Activated naive CD4-positive, alpha-beta T cell treated with Interleukin-2 at 50 U/mL for 16 hours (primary cell): Measurements from ENCODE around the gene NUDT13.
"Not testable (repeated sequence)": the region's sequence is repeated elsewhere in the genome, so short reads cannot be mapped to it uniquely, and the experiment has no call there.

Experiments
- DNase-seq: peaks from one replicate; pipeline ENCODE4 v3.0.0-alpha.2; 2020

NUDT13 gene

DNA sequence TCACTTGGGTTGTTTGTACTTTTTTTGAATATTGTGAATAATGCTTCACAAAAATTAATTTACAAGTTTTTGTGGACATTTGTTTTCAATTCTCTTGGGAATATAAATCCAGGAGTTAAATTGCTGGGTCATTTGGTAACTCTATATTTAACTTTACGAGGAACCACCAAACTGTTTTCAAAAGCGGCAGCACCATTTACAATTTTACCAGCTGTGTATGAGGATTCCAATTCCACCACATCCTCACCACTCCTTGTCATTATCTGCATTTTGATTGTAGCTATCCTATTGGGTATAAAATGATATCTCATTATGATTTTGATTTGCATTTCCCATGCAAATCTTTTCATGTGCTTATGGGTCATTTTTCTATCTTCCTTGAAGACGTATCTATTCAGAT lies 4.0 kb upstream of the NUDT13 start:
- DNase-seq, result no peak

DNA sequence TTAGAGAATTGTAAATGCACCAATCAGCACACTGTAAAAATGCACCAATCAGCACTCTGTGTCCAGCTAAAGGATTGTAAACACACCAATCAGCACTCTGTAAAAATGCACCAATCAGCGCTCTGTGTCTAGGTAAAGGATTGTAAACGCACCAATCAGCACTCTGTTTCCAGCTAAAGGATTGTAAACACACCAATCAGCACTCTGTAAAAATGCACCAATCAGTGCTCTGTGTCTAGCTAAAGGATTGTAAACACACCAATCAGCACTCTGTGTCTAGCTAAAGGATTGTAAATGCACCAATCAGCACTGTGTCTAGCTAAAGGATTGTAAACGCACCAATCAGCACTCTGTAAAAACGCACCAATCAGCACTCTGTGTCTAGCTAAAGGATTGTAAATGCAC lies 1.0 kb upstream of the NUDT13 start:
- DNase-seq, result not testable (repeated sequence)

DNA sequence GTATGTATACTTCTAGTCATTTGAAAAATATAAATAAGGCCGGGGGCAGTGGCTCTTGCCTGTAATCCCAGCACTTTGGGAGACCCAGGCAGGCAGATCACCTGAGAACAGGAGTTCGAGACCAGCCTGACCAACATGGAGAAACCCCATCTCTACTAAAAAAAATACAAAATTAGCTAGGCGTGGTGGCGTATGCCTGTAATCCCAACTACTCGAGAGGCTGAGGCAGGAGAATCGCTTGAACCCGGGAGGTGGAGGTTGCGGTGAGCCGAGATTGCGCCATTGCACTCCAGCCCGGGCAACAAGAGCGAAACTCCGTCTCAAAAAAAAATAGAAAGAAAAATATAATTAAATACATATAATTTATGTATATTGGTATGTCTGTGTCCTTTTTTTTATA lies 1.8 kb downstream of the NUDT13 start:
- not testable (repeated sequence) for DNase-seq

DNA sequence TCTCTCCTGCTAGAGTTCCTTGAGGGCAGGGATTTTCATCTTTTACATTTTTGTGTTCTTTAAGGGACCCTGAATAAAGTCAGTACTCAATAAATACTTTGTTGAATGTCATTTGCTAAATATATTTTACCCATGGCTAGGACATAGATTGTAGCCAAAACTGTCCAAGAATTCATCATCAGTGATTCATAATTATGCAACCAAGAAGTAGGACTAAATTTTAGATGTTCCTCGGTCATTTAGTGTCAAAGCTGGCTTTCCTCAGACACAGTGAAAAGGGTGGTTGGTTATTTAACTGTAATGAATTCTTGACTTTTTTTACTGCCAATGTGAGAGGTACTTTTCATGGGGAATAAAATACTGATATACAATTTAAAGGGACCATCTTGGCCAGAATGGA lies 3.3 kb downstream of the NUDT13 start:
- DNase-seq, result no peak

DNA sequence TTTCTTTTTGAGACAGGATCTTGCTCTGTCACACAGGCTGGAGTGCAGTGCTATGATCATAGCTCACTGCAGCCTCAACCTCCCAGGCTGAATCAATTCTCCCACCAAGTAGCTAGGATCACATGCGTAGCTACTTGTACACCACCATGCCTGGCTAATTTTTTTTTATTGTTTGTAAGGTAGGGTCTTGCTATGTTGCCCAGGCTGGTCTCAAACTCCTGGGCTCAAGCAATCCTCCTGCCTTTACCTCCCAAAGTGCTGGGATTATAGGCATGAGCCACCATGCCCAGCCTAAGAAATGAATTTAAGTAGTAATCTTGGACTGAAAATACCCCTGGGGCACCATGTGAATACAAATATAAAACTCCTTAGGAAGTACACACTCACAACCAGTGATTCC lies 5.8 kb downstream of the NUDT13 start:
- DNase-seq, result no peak

DNA sequence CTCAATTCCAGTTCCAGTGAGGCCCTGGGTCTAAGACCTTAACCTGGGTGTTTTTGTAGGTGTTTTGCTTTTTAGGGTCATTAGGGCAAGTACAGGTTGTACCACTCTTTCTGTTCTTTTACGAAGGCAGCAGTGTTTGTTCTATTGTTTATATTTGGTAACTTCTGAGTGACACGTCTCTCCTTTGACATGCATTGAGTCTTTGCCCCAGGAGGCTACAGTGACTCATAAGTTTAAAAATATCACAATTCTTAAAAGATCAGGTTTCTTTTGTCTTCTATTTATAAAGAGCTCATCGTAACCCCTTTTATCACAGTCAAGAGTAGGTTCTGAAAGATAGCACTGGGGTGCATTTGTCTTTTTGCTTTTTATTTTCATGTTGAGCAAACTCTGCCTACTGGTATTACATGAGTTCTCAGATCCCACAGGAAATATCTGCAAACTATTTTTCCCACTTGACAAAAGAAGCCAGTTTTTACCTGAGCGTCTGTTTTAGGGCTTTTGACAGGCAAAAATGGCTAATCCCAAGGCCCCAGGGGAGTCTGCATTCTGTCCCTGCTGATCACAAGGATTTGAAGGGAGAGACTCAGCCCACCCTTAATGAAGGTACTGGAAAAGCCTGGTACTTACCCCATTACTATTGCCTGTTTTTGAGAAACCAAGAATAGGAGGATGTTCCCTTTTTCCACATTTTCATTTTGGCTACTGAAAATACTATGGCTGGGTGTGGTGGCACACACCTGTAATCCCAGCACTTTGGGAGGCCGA lies 7.9 kb downstream of the NUDT13 start:
- DNase-seq, result no peak

DNA sequence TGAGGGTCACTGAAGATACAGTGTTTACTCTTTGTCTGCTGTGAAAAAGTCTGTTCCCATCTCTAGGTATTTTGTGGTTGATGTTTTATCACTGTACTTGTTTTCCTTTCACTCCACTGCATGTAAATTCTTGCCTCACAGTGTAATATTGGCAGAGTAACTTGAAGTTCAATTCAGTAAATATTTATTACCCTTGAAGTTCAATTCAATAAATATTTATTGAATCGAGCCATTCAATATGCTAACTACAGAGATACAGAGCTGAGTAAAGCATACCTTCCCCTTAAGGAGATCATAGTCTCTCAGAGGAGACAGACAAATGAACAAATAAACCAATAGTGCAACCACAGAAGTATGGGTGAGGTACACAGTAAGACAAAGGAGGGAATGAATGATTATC lies 9.2 kb downstream of the NUDT13 start:
- no peak for DNase-seq

DNA sequence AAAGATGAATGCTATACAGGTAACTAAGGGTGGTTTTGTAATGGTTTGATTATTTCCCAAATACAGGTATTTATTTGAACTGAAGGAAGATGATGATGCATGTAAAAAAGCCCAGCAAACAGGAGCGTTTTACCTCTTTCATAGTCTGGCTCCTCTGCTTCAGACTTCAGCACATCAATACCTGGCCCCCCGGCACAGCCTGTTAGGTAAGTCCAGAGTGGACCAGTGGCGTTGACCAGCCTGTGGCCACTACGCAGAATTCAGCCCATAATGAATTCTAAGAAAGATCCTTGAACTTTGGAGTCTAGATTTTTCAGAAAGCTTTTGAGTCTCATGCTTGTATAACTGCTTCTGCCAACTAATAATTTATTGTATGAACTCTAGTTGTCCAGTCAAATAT lies 9.7 kb downstream of the NUDT13 start:
- no peak for DNase-seq

DNA sequence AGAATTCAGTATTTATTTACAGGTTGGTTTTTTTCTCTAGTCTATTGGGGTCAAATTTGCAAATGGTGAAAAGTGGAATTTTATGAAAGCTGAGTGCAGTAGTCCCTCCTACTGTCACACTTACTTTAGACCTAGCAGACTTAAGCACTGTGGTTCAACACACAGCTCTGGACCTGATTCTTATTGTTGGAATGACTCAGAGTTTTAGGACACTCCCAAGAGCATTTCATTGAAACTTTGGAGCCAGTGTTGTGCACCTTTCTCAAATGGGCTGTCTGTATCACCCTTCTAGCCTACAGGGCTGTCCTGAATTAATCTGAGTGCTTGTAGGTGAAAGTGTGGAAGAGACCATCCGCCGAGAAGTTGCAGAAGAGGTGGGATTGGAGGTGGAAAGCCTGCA lies 16.1 kb downstream of the NUDT13 start:
- no peak for DNase-seq

DNA sequence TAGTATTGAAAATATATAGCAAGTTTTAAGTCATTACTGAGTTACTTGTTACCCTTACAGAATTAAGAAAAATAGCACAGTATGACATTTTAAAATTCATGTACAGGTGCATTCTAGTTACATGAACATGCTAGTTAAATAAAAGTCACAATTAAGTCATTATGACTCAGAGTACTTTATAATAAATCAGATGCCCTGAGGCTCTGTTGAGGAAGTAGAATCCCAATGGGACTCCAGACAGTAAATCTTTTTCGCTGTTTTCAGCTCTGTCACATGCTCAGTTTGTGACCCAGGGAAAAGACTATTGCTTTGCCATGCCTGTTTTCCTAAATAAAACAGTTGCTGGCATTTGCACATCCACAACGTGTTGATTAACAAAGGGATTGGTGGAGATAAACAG lies 21.0 kb downstream of the NUDT13 start:
- DNase-seq, result no peak

DNA sequence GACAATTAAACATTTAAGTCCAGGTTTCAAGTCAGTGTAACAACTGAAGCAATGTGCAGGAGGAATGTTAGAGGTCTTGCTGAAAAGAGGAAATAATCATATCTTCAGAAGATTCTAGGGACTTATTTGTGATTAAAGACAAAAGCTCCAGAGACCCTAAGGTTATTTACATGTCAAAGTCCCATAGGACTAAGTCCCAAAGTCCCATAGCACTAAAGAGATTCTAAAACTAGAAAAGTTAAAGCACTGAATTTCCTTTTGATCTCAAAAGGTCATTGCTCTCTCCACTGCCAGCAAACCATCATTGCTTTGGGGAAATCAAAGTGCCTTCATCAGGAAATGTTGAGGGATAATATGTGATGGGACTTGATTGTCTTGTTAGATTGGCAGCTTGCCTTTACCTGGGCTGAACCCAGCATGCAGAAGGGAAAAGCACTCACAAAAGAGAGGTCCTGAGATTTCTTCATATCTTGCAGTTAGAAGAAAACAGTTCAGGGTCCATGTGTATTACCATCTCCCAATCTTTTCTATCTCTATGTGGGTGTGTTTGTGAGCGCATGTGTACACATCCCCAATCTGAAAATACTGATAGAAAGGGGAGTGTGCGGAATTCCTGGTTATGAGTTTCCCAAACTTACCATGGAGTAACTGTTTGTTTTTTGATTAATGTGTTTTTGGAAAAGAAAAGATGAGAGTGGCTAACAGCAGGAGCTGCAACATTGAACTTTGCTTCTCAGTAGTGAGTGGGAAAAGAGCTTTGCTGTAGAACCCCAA lies 21.8 kb downstream of the NUDT13 start:
- no peak for DNase-seq

DNA sequence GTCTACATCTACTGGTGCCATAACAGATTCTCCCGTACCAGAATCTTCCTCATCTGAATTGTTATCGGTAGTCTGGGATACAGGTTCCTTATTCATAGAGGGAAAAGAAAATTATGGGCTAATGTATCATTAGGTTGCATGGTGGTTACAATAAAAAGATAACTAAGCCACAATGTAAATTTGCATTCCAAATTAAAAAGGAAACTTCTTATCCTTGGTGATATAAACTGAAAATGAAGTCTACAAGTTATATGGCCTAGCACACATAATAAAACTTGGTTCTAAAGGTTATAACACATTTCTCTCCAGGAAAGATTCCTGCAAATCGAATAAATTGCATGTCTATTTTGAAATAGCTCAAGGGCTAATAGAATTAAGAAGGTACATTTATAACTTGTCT lies 24.5 kb downstream of the NUDT13 start:
- DNase-seq, result no peak

DNA sequence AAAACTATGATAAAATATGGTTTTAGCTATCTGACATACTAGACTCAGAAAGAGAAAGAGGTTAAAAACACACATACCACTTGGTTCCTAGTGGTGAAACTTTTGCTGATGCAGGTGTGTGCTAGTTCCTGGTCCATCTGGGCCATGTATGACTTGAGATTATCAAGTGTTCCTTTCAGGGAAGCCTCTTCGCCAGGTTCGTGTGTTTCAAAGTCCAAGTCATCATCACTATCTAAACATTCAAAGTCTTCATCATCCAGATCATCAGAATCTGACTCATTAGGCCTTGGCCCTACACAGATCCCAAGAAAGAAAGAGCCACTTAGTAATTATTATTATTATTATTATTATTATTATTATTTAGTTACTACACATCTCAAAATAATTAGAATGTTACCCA lies 26.4 kb downstream of the NUDT13 start:
- no peak for DNase-seq

DNA sequence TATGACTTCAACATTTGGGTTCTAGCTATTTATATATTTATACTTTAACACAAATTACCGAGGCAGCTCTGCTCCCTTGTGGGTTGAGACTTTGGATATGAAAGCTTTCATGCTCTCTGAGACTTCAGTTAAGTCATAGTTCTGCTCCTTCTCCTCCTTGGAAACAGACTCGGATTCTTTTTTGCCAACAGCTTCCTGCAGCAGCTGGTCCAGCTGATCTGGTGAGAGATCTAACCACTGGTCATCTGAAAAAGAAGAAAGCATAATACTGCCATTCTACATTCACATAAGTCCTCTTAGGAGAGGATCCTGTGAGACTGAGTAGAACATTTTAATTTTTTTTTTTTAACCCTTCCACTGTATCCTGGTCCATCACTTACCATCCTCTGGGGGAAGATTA lies 29.0 kb downstream of the NUDT13 start:
- DNase-seq, result no peak

DNA sequence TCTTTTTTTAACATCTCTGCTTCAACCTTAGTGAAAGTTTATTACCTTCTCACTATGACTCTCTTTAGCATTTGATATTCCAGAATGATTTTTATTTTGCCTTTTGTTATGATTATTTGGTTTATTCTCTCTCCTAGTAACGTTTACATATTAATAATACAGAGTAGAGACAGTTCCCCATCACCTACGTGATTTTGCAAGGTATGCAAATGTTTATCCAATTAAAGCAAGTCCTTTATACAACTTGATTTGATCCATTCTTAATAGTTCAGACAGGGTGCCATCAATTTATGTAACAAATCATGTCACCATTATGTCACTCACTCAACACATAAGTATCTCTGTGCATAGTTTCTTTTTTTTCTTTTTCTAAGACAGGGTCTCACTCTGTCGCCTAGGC lies 31.3 kb downstream of the NUDT13 start:
- DNase-seq, result no peak

DNA sequence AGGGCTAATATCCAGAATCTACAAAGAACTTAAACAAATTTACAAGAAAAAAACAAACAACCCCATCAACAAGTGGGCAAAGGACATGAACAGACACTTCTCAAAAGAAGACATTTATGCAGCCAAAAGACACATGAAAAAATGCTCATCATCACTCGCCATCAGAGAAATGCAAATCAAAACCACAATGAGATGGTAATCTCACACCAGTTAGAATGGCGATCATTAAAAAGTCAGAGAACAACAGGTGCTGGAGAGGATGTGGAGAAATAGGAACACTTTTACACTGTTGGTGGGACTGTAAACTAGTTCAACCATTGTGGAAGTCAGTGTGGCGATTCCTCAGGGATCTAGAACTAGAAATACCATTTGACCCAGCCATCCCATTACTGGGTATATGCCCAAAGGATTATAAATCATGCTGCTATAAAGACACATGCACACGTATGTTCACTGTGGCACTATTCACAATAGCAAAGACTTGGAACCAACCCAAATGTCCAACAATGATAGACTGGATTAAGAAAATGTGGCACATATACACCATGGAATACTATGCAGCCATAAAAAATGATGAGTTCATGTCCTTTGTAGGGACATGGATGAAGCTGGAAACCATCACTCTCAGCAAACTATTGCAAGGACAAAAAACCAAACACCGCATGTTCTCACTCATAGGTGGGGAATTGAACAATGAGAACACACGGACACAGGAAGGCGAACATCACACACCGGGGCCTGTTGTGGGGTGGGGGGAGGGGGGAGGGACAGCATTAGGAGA lies 40.6 kb downstream of the NUDT13 start:
- not testable (repeated sequence) for DNase-seq

DNA sequence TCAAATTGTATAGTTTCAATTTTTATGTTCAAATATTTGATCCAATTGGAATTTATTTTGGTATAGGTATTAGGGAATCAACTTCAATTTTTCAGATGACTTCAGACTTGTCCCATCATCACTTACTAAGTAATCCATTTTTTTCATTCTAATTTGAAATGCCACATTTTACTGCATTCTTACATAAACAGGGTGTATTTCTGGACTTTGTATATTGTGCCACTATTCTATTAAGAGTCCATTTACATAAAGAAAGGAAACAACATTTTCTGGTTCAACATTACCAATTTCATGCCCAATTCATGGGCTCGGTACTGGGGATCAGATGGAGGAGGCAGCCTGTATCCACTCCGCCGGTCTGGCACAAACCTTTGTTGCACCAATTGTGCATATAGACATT lies 41.8 kb downstream of the NUDT13 start:
- no peak for DNase-seq

DNA sequence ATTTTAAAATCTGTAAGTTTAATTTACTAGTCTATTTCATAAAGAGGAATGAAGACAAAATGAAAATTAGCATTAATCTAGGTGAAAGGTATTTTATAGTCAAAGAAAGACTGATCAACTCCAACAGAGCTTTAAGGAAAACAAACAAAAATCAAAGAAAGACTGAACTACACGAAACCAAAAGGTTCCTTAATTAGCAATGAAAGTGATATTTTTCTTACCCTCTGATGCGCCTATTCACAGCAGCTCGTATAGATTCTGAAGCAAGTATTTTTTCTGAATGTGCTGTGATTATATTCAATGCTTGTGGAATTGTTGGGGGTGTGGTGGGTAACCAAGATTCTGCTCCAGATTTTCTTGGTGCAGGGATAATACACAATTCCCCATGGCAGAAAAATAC lies 45.8 kb downstream of the NUDT13 start:
- DNase-seq, result no peak

DNA sequence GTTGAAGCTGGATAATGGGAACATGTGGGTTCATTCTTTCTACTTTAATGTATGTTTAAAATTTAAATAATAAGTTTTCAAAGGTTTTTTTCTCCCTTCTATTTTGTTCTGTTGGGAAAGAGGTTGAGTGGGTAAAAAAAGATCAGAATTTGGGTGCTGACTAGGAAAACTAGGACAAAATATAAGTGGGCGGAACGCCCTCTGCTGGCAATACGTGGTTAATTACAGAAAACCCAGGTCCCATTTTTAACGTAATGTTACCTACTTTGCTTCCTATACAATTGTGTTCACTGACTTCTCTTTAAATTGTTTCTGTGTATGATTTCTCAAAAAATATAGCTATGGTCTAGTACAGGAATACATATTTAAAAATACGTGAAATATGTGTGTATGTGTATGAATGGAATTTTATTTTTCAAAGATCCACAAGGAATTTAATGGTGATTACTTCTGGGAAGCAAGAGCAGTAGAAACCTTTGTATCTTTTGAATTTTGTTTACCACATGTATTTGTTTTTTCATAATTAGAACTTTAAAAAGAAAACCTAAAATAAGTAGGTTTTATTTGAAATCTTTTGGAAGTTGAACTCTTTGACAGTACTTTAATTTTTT lies 48.9 kb downstream of the NUDT13 start:
- DNase-seq, result peak; percentile 61

DNA sequence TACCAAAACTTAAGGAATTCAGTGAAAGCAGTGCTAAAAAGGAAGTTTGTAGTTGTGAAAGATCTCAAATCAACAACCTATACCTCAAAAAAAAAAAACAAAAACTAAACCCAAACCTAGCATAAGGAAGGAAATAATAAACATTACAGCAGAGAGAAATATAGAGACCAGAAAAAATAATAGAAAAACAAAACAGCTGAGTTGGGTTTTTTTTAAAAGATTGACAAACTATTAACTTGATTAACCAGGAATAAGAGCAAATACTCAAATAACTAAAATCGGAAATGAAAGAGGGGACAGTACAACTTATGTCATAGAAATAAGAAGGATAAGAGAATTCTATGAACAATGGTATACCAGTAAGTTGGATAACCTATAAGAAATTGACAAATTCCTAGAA lies 50.8 kb downstream of the NUDT13 start:
- no peak for DNase-seq

DNA sequence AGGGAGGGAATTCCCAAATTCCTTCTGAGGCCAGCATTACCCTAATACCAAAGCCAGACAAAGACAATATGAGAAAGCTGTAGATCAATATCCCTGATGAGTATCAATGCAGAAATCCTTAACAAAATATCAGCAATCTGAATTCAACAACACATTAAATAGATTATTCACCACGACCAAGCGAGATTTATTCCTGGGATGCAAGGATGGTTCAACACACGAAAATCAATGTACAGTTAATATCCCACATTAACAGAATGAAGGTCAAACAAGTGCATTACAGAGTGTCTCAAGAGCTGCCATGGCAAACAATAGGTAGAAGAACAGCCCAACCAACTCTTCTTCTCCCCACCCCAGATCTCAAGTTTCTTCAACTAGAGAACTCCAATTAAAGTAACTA lies 51.4 kb downstream of the NUDT13 start:
- no peak for DNase-seq

DNA sequence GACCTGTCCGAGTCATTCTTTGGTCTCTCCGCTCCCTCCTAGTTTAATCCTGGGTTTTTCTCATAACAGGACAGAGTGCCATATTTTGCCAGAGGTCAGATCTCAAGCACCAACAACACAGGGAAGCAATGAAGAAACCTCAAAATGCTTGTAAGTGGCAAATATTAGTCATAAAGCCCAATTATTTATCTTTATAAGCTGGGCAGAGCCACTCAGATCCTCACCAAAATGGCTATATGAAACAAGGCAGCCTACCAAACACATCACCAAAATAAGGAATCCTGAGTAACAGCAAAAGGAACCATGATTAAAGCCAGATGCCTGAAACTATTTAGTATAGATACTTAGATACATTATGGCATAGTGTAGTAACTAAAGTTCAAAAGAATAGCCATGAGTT lies 52.8 kb downstream of the NUDT13 start:
- DNase-seq, result no peak

DNA sequence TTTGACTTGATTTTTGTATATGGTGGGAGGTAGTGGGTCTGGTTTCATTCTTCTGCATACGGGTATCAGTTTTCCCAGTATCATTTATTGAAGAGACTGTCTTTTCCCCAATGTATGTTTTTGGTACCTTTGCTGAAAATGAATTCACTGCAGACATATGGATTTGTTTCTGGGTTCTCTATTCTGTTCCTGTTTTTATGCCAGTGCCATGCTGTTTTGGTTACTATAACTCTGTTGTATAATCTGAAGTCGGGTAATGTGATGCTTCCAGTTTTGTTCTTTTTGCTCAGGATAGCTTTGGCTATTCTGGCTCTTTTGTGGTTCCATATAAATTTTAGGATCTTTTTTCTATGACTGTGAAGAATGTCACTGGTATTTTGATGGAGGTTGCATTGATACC lies 56.7 kb downstream of the NUDT13 start:
- no peak for DNase-seq

DNA sequence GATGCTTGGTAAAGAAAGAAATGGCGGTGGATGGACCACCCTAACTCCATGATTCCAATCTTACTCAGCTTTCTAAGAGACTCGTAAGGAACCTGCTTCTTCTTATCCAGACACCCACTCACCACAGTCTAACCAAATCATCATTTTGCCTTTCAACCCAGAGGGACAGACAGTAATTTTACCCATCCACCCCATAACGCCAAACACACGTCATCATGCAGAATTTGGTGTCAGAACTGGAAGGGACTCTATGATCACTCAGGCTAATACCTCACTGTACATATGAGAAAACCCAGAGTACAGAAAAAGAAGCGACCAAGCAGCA lies 57.2 kb downstream of the NUDT13 start:
- DNase-seq, result no peak
